NCI-H526 treated with DMSO at 0.1 percent for 48 hours (cell line): ENCODE results near the gene COBLL1.

ENCODE experiments used
- DNase-seq: peaks from one replicate; lab custom pipeline; 2025; lab: John Stamatoyannopoulos, UW

The COBLL1 gene

DNA sequence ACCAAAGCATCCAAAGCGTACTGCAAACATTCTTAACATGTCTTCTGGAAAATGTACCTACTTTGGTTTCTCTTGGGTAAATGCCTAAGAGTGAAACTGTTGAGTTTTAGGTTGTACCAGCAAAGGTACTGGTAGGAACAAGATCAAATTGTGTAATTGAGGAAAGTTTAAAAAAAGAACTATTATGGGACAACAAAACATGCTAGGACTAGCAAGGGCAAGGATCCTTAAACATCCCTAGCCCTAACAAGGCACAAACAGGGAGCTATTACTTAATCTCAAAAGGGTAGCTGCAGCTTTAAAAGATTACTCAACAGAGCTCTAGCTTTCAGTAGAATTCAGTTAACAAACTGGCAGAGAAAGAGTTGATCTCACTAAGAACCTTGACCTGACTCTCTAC lies 164.4 kb downstream of the COBLL1 start:
- no peak for DNase-seq

- no peak for DNase-seq
Measured at GRCh38 chr2:164675687-164676086, 165.9 kb downstream of the COBLL1 start.

- no peak for DNase-seq
Measured at GRCh38 chr2:164675027-164675426, 166.6 kb downstream of the COBLL1 start.

- no peak for DNase-seq
Measured at GRCh38 chr2:164671664-164672396, 169.8 kb downstream of the COBLL1 start.

- DNase-seq = no peak
Measured at GRCh38 chr2:164669291-164669690, 172.3 kb downstream of the COBLL1 start.

DNA sequence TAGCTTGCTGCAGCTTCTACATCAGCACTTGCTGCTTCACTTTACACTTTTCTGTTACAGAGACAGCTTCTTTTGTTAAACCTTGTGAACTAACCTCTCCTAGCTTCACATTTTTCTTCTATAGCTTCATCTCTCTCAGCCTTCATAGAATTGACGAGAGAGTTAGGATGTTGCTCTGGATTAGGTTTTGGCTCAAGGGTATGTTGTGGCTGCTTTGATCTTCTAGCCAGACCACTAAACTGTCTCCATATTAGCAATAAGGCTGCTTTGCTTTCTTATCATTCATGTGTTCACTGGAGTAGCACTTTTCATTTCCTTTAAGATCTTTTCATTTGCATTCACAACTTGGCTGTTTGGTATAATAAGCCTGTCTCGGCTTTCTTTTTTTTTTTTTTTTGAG lies 174.1 kb downstream of the COBLL1 start:
- no peak for DNase-seq

- DNase-seq = no peak
Measured at GRCh38 chr2:164664070-164664469, 177.6 kb downstream of the COBLL1 start.

- peak; percentile 29 for DNase-seq
Measured at GRCh38 chr2:164662868-164663631, 178.6 kb downstream of the COBLL1 start.

DNA sequence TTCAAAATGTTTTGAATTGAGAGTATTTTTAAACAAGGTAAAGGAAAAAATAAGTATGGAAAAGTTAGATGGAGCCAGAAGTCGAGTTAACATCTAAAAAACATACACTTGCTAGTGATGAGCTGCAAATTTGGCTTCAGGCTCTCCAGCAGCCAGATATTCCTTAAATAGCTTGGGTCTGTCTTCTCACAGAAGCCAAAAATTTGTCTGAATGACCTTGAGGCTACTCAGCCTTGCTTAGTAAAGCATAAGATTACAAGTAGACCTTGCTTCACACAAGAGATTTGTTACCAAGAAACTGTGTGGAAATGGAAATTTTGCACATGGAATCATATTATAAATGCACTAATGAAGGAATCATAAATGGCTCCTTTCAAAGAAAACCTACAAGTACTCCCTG lies 179.6 kb downstream of the COBLL1 start:
- no peak for DNase-seq

DNA sequence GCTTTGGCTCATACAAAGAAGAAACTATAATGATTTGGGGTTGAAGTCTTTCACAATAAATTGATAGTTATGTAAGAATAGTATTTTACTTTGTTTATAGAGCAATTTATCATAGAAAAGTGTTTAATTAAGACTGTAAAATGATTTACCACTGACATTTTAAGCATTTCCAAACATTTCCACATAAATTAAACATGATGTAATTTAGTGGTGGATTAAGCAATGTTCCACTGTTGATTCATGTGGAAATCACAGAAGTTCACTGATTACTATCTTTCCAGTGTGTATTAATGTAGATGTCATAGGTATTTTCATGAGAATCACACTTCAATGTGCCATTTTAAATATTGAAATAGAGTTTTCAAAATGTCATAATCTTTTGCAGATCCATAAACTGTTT lies 180.3 kb downstream of the COBLL1 start:
- DNase-seq = no peak

DNA sequence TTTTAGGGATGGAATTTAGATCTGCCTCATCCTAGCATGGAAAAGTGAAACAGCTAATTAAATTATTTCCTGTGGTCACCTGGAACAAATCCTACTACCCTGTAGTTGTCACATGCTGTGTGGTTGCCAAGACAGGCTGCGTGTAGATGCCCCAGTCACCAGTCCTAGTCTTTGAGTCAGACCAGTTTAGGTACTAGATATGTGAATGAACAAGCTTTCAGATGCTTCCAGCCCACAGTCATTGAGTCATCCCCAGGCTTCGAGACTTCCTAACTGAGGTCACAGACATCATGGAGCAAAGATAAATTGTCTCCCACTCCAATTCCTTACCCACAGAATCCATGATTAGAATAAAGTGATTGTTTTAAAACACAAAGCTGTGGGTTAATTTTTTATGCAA lies 184.5 kb downstream of the COBLL1 start:
- DNase-seq = no peak

DNA sequence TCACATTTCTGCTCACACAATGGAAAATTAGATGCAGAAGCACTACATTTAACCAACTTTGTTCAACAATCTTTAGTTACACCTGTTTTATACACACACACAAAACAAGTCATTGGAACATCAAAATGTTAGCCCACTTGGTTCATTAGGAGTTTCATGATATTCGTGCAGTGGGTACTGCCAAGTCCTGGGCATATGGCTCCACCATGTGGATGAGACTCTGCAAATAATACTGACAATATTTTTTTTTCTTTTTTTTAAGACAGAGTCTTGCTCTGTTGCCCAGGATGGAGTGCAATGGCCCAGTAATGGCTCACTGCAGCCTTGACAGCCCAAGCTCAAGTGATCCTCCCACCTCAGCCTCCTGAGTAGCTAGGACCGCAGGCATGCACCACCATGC lies 185.9 kb downstream of the COBLL1 start:
- DNase-seq = no peak

DNA sequence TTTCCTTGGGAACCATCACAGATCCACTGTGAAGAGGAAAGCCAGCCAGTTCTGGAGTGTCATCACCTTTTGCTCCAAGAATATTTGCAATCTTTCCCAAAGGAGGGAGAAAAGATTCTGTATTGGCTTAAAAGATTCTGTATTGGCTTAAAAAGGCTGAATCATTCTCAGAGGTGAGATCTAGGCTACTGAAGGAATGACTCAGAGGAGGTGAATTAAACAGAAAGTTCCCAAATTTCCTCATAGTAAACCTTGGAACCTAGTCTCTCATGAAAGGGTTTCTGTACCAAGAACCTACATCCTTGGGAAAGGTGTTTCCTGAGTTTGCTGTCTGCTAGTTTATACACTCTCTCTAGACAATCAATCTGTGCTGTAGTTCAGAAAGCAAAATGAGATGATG lies 186.3 kb downstream of the COBLL1 start:
- no peak for DNase-seq

GRCh38 chr2:164651361-164651760 lies 190.3 kb downstream of the COBLL1 start:
- DNase-seq = no peak

DNA sequence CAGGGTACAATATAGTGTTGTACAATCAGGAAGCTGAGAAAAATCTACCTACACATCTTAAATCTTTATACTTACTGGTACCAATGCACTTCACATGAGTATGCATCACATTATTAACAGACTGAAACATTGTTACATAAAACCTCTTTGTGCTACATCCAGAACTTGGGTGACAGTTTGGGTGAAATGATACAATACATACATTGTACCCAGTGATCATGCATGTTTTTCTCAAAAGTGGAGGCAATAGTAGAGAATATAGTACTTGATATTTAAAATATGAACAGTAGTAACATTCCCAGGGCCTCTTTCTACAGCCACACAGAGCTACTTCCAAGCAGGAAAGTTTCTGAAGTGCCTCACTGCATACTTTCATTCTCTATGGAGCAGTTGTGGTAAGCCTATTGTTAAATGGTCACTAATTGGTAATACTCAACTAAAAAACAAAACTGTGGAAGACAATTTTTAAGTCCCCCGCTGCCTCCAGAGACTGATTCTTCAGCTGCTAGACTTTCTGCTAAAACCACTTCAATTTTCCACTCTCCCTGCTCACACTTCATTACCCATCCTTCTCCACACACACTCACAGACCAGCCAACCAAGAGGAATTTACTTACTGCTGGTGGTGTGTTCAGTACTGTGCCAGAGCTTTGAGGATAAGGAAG lies 197.5 kb downstream of the COBLL1 start:
- DNase-seq = no peak

DNA sequence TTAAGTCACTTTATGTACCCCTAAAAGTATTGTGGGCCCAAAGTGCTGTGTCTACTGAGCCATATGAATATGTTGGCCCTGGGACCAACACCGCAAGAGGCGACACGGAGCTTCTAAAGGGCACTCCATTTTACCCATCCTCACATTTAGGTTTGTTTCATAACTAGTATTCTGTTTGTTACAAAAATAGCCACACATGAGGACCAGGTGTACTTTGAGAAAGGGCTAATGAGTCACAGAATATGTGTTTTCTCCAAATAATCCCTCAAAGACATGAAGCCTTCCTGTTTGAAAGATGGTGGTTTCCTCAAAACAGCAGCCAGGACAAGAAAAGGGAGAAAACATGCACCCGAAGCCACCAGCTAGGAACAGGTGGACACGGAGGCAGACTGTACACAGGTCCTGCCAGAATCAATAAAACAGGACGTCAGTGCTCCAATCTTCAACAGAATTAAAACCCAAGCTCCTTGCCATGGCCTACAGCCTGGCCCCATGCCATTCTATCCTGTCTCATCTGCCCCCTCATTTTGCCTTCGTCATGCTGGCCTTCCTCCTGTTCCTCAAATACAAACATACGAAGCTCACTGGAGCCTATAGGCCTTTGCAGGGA lies 198.6 kb downstream of the COBLL1 start:
- no peak for DNase-seq

DNA sequence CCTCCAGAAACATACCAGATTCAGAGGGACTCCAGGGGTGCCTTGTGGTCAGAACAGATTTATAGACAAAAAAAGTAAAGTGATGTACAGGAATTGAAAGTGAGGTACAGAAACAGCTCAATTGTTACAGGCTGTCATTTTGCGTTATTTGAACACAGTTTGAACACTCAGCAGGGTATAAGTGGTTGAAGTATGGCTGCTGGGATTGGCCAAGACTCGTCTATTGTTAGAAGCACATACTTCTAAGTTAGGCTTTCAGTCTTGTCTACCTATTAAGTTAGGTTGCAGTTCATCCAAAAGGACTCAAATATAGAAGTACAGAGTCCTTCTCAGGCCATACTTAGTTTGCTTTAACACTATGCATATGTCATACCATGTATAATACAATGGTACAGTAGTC lies 199.4 kb downstream of the COBLL1 start:
- DNase-seq = no peak
